Effector memory CD8-positive, alpha-beta T cell (primary cell): Measurements from ENCODE around the gene G6PC3.
A peak's percentile ranks its signal among the peaks of the same experiment; 100 is the strongest.
"Not testable (repeated sequence)": the region's sequence is repeated elsewhere in the genome, so short reads cannot be mapped to it uniquely, and the experiment has no call there.

Experiments
- ATAC-seq: fragments of 150-1000 bp; cut with Tn5 transposase; replicated peaks from 2 replicates; pipeline ENCODE4 v1.10.0; 2021; ENCODE audit warnings: mild to moderate bottlenecking, moderate library complexity
- DNase-seq, 3 experiments: peaks; one replicate each; pipeline ENCODE4 v3.0.0; 2021
- H3K27ac Mint-ChIP-seq, 2 donors: one replicate each; pipeline ENCODE4 v1.8.0; 2022; ENCODE audit warnings: mild to moderate bottlenecking in 2 of 2, mixed read lengths in 2 of 2, moderate library complexity in 2 of 2
- H3K27me3 Mint-ChIP-seq, 2 donors: one replicate each; pipeline ENCODE4 v1.8.0; 2022; ENCODE audit warnings: mixed read lengths in 2 of 2
- H3K36me3 Mint-ChIP-seq: one replicate; pipeline ENCODE4 v1.8.0; 2022; ENCODE audit warnings: mild to moderate bottlenecking, moderate library complexity, mixed read lengths; ENCODE audit not compliant: insufficient read depth
- H3K4me1 Mint-ChIP-seq, 2 donors: one replicate each; pipeline ENCODE4 v1.8.0; 2022; ENCODE audit warnings: low read depth in 2 of 2, mixed read lengths in 2 of 2
- H3K4me3 Mint-ChIP-seq, 2 donors: one replicate each; pipeline ENCODE4 v1.8.0; 2022; ENCODE audit warnings: mild to moderate bottlenecking in 2 of 2, mixed read lengths in 2 of 2, moderate library complexity in 2 of 2
- H3K9me3 Mint-ChIP-seq, 2 donors: one replicate each; pipeline ENCODE4 v1.8.0; 2022; ENCODE audit warnings: mixed read lengths in 2 of 2

The G6PC3 gene

GRCh38 chr17:44110823-44111633 is 40.5 kb downstream of the G6PC3 start:
- peak; percentile 64 for ATAC-seq
- no peaks in the 10 kb centered on the region for H3K27me3 Mint-ChIP-seq
- peak overlapping the region; percentile 60 to 74 for H3K27ac Mint-ChIP-seq
- peak overlapping the region; percentile 44 to 51 for H3K4me3 Mint-ChIP-seq
- peaks cover 24 to 36% of the 10 kb centered on the region in 2 donors for H3K4me1 Mint-ChIP-seq
- H3K9me3 Mint-ChIP-seq, result no peaks in the 10 kb centered on the region
- H3K36me3 Mint-ChIP-seq, result peaks cover 31% of the 10 kb centered on the region
- DNase-seq, result peak; percentile 21 to 33 (median 23)

- peaks cover 29% of the 10 kb centered on the region for H3K36me3 Mint-ChIP-seq
- H3K4me3 Mint-ChIP-seq, result peak overlapping the region; percentile 39 to 51
- H3K27me3 Mint-ChIP-seq, result no peaks in the 10 kb centered on the region
- ATAC-seq (no peak), DNase-seq (no peak)
- H3K4me1 Mint-ChIP-seq, result peaks cover 30 to 41% of the 10 kb centered on the region in 2 donors
- no peaks in the 10 kb centered on the region for H3K9me3 Mint-ChIP-seq
- peak overlapping the region; percentile 18 to 60 for H3K27ac Mint-ChIP-seq
Observed at GRCh38 chr17:44111777-44112176, 41.2 kb downstream of the G6PC3 start.

- H3K4me1 Mint-ChIP-seq, result peaks cover 33 to 39% of the 10 kb centered on the region in 2 donors
- H3K4me3 Mint-ChIP-seq, result peak overlapping the region in 1 of 2 donors; percentile 23
Observed at GRCh38 chr17:44112284-44113280, 42.0 kb downstream of the G6PC3 start.

GRCh38 chr17:44113382-44113781 is 42.8 kb downstream of the G6PC3 start:
- Mint-ChIP-seq H3K27ac (peak overlapping the region; percentile 21 to 69), H3K27me3 (no peaks in the 10 kb centered on the region), H3K36me3 (peaks cover 27% of the 10 kb centered on the region), H3K4me1 (peaks cover 38 to 41% of the 10 kb centered on the region in 2 donors), H3K9me3 (no peaks in the 10 kb centered on the region), H3K4me3 (no peak overlapping the region)
- ATAC-seq, result no peak
- DNase-seq, result no peak

More at GRCh38 chr17:44112284-44113280, 42.0 kb downstream of the G6PC3 start:
- H3K9me3 Mint-ChIP-seq, result no peaks in the 10 kb centered on the region
- no peak for DNase-seq
- H3K27ac Mint-ChIP-seq, result peak overlapping the region in 1 of 2 donors; percentile 69
- H3K36me3 Mint-ChIP-seq, result peaks cover 24% of the 10 kb centered on the region
- no peak for ATAC-seq
- H3K27me3 Mint-ChIP-seq, result no peaks in the 10 kb centered on the region

GRCh38 chr17:44113868-44114840 is 43.6 kb downstream of the G6PC3 start:
- no peaks in the 10 kb centered on the region for H3K9me3 Mint-ChIP-seq
- no peaks in the 10 kb centered on the region for H3K27me3 Mint-ChIP-seq
- H3K27ac Mint-ChIP-seq, result peak overlapping the region in 1 of 2 donors; percentile 21
- ATAC-seq (no peak), DNase-seq (no peak)
- H3K4me3 Mint-ChIP-seq, result no peak overlapping the region
- H3K4me1 Mint-ChIP-seq, result peaks cover 45 to 48% of the 10 kb centered on the region in 2 donors
- peaks cover 25% of the 10 kb centered on the region for H3K36me3 Mint-ChIP-seq

GRCh38 chr17:44115585-44116415 is 45.3 kb downstream of the G6PC3 start:
- Mint-ChIP-seq H3K9me3 (no peaks in the 10 kb centered on the region), H3K4me1 (peaks cover 47 to 59% of the 10 kb centered on the region in 2 donors), H3K4me3 (no peak overlapping the region), H3K27ac (peak overlapping the region in 1 of 2 donors; percentile 20), H3K27me3 (no peaks in the 10 kb centered on the region), H3K36me3 (peaks cover 25% of the 10 kb centered on the region)
- DNase-seq (no peak), ATAC-seq (peak; percentile 40)

- DNase-seq (no peak), ATAC-seq (no peak)
- Mint-ChIP-seq H3K27me3 (no peaks in the 10 kb centered on the region), H3K9me3 (no peaks in the 10 kb centered on the region), H3K36me3 (peaks cover 24% of the 10 kb centered on the region), H3K4me1 (peaks cover 50 to 59% of the 10 kb centered on the region in 2 donors), H3K4me3 (no peak overlapping the region), H3K27ac (peak overlapping the region in 1 of 2 donors; percentile 6)
Observed at GRCh38 chr17:44117351-44117750, 46.8 kb downstream of the G6PC3 start.

- DNase-seq, result no peak
- ATAC-seq, result no peak
- Mint-ChIP-seq H3K4me3 (no peak overlapping the region), H3K9me3 (no peaks in the 10 kb centered on the region), H3K4me1 (peaks cover 50 to 54% of the 10 kb centered on the region in 2 donors), H3K36me3 (peaks cover 24% of the 10 kb centered on the region), H3K27me3 (no peaks in the 10 kb centered on the region), H3K27ac (peak overlapping the region in 1 of 2 donors; percentile 6)
Observed at GRCh38 chr17:44118427-44119050, 48.0 kb downstream of the G6PC3 start.

- no peaks in the 10 kb centered on the region for H3K9me3 Mint-ChIP-seq
- H3K4me1 Mint-ChIP-seq, result peaks cover 49 to 56% of the 10 kb centered on the region in 2 donors
- ATAC-seq, result no peak
- no peaks in the 10 kb centered on the region for H3K27me3 Mint-ChIP-seq
- no peak overlapping the region for H3K27ac Mint-ChIP-seq
- no peak for DNase-seq
- H3K4me3 Mint-ChIP-seq, result no peak overlapping the region
- peaks cover 29% of the 10 kb centered on the region for H3K36me3 Mint-ChIP-seq
Observed at GRCh38 chr17:44119062-44119461, 48.5 kb downstream of the G6PC3 start.

GRCh38 chr17:44119798-44120197 is 49.3 kb downstream of the G6PC3 start:
- H3K27me3 Mint-ChIP-seq, result no peaks in the 10 kb centered on the region
- H3K9me3 Mint-ChIP-seq, result no peaks in the 10 kb centered on the region
- peaks cover 49 to 58% of the 10 kb centered on the region in 2 donors for H3K4me1 Mint-ChIP-seq
- H3K27ac Mint-ChIP-seq, result no peak overlapping the region
- H3K4me3 Mint-ChIP-seq, result no peak overlapping the region
- ATAC-seq (no peak), DNase-seq (no peak)
- peaks cover 29% of the 10 kb centered on the region for H3K36me3 Mint-ChIP-seq

GRCh38 chr17:44120281-44120680 is 49.7 kb downstream of the G6PC3 start:
- not testable (repeated sequence) for H3K4me3 Mint-ChIP-seq, H3K27me3 Mint-ChIP-seq, DNase-seq, ATAC-seq, H3K27ac Mint-ChIP-seq, H3K9me3 Mint-ChIP-seq
- Mint-ChIP-seq H3K4me1 (peaks cover 49 to 58% of the 10 kb centered on the region in 2 donors), H3K36me3 (peaks cover 27% of the 10 kb centered on the region)
